Loucy (cell line): ENCODE data around the gene PROX2.

Experiments
- EZH2phosphoT487 ChIP-seq: fragments of 200-600 bp; IDR thresholded peaks from 2 replicates; pipeline ENCODE4 v1.6.1; 2018; ENCODE audit warnings: antibody characterized with exemption, mild to moderate bottlenecking, moderate library complexity, borderline replicate concordance
- TF ChIP-seq, protein P1 (sequence below): fragments of 200-600 bp; sonication (generic); conservative IDR thresholded peaks from 2 replicates; pipeline ENCODE4 v1.5.1; 2014; ENCODE audit warnings: mild to moderate bottlenecking, antibody characterized with exemption, low read length

- TF ChIP-seq, protein P1, sequence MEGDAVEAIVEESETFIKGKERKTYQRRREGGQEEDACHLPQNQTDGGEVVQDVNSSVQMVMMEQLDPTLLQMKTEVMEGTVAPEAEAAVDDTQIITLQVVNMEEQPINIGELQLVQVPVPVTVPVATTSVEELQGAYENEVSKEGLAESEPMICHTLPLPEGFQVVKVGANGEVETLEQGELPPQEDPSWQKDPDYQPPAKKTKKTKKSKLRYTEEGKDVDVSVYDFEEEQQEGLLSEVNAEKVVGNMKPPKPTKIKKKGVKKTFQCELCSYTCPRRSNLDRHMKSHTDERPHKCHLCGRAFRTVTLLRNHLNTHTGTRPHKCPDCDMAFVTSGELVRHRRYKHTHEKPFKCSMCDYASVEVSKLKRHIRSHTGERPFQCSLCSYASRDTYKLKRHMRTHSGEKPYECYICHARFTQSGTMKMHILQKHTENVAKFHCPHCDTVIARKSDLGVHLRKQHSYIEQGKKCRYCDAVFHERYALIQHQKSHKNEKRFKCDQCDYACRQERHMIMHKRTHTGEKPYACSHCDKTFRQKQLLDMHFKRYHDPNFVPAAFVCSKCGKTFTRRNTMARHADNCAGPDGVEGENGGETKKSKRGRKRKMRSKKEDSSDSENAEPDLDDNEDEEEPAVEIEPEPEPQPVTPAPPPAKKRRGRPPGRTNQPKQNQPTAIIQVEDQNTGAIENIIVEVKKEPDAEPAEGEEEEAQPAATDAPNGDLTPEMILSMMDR = no peak
- no peak for TF ChIP-seq EZH2phosphoT487
Observed at GRCh38 chr14:74888164-74889158, 12.5 kb upstream of the PROX2 start.
